Activated naive CD8-positive, alpha-beta T cell (primary cell): ENCODE measurements around the gene XKR3.
"Not testable (repeated sequence)": the region's sequence is repeated elsewhere in the genome, so short reads cannot be mapped to it uniquely, and the experiment has no call there.

Source experiments
- H3K27ac Mint-ChIP-seq: one replicate; pipeline ENCODE4 v1.8.0; 2021; ENCODE audit warnings: mixed read lengths
- H3K27me3 Mint-ChIP-seq: one replicate; pipeline ENCODE4 v1.8.0; 2021; ENCODE audit warnings: mixed read lengths
- H3K36me3 Mint-ChIP-seq: one replicate; pipeline ENCODE4 v1.8.0; 2021; ENCODE audit warnings: mixed read lengths
- H3K4me1 Mint-ChIP-seq: one replicate; pipeline ENCODE4 v1.8.0; 2021; ENCODE audit warnings: low read depth, mixed read lengths
- H3K4me3 Mint-ChIP-seq: one replicate; pipeline ENCODE4 v1.8.0; 2021; ENCODE audit warnings: mild to moderate bottlenecking, mixed read lengths
- H3K9me3 Mint-ChIP-seq: one replicate; pipeline ENCODE4 v1.8.0; 2021; ENCODE audit warnings: low read depth, mixed read lengths

Gene XKR3

GRCh38 chr22:16734271-16734670, 90.9 kb downstream of the XKR3 start:
- not testable (repeated sequence) for H3K27me3 Mint-ChIP-seq, H3K9me3 Mint-ChIP-seq, H3K4me3 Mint-ChIP-seq, H3K4me1 Mint-ChIP-seq, H3K36me3 Mint-ChIP-seq, H3K27ac Mint-ChIP-seq
